GM19438 (cell line): Measurements from ENCODE around the gene POT1.

Experiments
- ATAC-seq: cut with Tn5 transposase; IDR thresholded peaks from one replicate; pipeline ENCODE4 v1.9.1; 2021; ENCODE audit warnings: low read depth; ENCODE audit not compliant: unreplicated experiment

Gene POT1

GRCh38 chr7:124812764-124813163, 116.9 kb downstream of the POT1 start:
- no peak for ATAC-seq

DNA sequence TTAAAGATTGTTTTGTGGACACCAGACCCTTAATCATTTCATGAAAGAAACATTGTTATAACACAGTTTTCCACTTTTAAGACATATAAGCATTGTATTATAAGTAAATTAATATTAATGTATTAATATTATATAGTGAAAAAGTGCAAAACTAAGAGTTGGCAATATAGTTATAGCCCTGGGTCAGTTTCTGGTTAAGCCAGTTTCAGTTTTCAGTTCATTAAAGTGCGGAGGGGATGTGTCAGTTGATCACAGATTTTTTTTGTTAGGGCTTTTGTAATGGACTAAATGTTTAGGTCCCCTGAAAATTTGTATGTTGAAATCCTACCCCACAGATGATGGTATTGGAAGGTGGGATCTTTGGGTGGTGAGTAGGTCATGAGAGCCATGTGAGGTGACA, 118.3 kb downstream of the POT1 start:
- ATAC-seq: no peak

DNA sequence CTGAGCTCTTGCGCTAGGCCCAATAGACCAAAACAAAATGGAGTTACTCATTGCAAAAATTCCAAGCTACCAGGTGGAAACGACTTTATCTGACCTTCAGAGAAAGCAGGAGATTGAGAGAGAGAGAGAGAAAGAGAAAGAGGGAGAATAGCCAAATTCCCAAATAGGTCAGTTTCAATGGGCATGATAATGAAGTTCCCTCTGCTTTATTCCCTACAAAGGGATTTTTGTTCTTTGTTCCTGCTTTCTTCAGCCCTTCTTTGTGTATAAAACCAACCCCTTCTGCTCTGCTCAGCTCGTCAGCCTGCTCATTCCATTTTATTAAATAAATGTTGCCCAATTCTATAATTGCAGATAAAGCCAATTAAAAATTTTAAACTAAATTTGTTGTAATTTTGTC, 119.0 kb downstream of the POT1 start:
- no peak for ATAC-seq

DNA sequence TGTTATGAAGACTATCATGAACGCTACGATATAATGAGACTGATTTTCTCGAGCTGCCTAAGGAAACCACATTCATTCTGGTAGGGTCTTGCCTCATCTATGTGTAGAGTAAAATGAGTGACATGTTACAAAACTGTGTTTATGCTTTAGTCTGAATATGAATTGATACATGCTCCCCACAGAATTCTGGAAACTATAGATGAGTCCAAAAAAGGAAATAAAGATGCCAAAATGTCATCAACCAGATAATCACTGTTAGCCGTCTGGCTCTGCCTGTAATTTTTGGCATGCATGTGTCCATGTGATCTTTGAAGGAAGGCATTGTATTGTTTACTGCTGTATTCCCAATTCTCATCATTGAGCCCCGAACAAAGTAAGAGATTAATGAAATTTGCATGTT, 121.4 kb downstream of the POT1 start:
- ATAC-seq: no peak

- no peak for ATAC-seq
These were observed 128.2 kb downstream of the POT1 start for GRCh38 chr7:124801330-124801895.

GRCh38 chr7:124800386-124800785, 129.2 kb downstream of the POT1 start:
- ATAC-seq: no peak

DNA sequence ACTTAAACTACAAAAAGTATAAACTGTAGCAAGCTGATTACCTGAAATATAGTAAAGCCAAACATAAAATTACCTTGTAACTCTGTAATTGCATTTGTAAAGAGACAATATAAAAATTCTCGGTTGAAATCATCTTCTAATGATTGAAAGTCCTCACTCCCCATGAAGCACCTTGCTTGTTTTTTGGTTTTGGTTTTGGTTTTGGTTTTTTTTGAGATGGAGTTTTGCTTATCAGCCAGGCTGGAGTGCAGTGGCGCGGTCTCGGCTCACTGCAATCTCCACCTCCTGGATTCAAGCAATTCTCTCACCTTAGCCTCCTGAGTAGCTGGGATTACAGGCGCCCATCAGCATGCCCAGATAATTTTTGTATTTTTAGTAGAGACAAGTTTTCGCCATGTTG, 130.2 kb downstream of the POT1 start:
- no peak for ATAC-seq

GRCh38 chr7:124796771-124797170, 132.9 kb downstream of the POT1 start:
- no peak for ATAC-seq

- no peak for ATAC-seq
These were observed 136.9 kb downstream of the POT1 start for GRCh38 chr7:124792696-124793095.

DNA sequence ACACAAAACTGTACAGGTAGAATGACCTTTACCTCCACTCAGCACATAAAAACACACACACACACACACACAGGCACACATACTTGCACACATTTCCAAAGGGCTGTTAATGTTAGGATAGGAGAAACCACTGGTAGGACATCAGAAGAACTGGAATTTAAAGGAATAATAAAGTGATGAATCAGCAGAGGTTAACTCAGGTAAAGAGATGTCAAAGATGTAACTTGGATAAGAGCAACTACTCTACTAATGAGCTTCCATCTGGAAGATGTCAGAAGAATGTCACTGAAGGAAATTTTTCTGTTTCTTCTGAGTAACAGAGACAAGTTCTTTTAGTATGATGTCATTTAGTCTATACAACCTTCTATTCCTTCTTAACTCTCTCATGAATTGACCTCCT, 137.6 kb downstream of the POT1 start:
- no peak for ATAC-seq

DNA sequence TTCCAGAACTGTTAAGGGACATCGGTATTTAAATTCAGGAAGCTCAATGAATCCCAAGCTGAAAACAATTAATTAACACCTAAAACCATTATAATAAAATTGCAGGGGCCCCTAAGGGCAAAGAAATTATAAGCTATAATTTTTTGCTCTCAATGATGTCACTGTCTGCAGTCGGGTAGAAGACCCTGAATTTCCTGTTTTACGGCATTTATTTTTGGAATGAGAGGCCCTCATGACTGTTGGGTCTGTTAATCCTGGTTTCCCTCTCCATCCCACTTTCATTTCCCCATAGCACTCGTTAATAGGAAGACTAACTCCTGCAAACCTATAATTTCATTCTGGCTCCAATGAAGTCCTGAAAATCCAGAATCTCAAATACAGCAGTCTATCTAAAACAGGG, 138.2 kb downstream of the POT1 start:
- no peak for ATAC-seq

DNA sequence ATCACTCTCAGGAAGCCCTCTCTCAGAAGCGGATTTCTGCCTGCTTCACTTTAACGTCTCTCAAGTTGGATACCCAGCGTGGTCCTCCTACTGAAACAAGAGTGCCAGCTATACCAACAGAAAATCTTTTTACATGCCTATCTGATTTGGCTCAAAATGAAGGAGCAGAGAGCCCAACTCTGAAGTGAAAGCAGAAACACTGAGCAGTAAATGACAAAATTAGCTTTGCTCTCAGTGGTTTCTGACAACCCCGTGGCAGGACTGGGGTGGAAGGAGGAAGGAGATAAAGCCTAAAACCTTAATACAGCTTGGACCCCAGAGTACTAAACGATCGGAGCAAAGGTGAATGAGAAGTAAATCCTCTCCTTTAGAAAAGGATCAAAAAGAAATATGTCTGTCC, 139.0 kb downstream of the POT1 start:
- no peak for ATAC-seq

DNA sequence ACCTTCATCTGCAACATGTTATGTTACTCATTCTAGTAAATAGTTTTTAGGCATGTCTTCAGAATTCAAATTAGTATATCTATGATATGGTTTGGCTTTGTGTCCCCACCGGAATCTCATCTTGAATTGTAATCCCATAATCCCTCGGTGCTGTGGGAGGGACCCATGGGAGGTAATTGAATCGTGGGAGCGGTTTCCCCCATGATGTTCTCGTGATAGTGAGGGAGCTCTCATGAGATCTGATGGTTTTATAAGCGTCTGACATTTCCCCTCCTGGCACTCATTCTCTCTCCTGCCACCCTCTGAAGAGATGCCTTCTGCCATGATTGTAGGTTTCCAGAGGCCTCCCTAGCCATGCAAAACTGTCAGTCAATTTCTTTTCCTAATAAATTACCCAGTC, 143.6 kb downstream of the POT1 start:
- no peak for ATAC-seq

DNA sequence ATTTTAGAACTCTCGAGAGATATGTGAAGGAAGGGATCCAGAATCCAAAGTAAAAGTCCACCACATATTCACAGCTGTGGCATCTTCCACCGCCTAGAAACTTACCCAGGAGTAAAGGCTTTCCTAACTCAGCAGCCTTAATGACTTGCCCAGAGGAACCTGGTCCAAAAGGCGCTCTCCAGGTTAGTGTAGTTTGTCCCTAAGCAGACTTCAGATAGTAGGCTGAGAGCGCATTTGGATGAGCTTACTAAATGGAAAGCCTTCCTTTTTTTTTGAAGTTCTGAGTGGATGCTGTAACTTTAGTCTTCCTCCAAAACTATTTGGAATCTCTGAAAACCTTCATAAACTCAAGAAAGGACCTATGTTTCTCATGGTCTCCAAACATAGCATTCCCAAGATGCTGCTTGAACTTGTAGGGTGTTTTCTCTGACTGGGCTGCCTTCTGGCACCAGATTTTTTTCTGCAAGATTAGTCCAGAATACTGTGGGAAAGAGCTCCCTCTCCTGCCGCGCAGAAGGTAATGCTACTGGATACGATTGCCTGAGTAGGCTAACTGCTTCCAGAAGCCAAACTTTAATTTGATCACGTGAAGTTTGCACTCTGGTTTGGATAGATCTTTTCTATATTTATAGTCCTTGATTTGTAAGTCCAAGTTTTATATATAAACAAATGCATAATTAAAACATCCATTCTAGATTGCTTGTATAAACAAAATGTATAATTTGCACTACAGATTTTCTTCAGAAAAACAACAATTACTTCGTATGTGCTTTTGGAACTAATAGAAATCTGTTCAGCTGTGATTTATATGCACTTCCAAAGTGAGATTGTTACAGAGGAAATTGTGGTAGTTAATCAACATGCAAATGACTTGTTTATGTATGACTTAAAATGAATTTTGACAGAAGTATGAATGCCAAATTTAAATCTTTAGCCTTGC, 144.5 kb downstream of the POT1 start:
- ATAC-seq: no peak

GRCh38 chr7:124783271-124783670, 146.4 kb downstream of the POT1 start:
- ATAC-seq: no peak

GRCh38 chr7:124781907-124782734, 147.5 kb downstream of the POT1 start:
- no peak for ATAC-seq

DNA sequence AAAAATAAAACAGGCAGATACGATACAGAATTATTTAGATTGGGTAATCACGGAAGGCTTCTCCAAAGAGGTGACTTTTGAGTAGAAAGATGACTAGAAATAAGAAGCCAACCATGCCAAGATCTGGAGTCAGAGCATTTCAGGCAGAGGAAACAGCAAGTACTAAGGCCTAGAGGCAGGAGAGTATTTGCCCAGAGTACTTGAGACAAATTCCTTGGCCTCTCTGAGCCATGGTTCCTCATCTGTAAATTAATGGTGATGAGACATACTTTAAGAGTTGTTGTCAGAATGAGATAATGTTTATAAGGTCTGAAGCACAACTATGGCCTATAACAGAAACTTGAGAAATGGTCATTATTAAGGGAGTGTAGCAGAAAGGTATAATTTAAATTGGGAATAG, 148.2 kb downstream of the POT1 start:
- no peak for ATAC-seq

- ATAC-seq: no peak
These were observed 149.0 kb downstream of the POT1 start for GRCh38 chr7:124780608-124781007.

GRCh38 chr7:124780056-124780455, 149.6 kb downstream of the POT1 start:
- no peak for ATAC-seq

DNA sequence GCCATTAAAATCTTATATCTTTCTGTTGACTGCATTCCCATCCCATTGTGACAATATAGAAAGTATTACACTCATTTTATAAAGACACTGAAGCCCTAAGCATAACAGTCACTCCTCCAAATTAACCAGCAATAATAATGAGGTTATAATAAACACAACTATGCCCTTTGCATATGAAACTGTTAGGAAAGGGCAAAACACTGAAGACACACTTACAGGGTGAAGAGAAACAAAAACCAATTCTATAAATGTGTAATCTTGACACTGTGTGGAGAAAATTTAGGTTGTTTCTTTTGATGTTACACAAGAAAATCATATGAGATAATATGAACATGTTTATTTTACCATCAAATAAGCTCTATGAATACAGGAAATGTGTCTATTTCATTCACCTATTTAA, 150.0 kb downstream of the POT1 start:
- no peak for ATAC-seq

DNA sequence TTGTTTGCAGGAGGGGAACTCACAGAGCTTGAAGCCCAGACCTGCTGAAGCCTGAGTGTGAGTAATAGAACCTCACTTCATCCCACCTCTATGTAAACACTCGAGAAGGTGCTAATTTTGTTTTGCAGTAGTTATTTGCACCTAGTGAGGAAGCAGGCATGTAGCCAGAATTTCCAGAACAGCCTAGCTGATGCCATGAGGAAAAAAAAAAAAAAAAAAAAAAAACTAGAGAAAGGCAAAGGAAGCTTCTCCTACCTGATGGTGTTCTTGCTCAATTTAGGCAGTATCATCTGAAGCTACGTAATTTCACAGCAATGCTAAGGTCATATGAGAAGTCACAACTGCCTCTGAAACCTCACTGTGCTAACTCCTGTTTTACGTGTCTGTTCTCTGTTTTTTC, 150.4 kb downstream of the POT1 start:
- ATAC-seq: no peak
